CD4-positive, alpha-beta T cell treated with Interleukin-4 for 1 hour (primary cell): ENCODE measurements around the gene HPGD.
"Not testable (repeated sequence)": the region's sequence is repeated elsewhere in the genome, so short reads cannot be mapped to it uniquely, and the experiment has no call there.

Experiments
- DNase-seq, 2 donors: peaks; one replicate each; pipeline ENCODE4 v3.0.0-alpha.2; 2020 to 2022

Gene HPGD

DNA sequence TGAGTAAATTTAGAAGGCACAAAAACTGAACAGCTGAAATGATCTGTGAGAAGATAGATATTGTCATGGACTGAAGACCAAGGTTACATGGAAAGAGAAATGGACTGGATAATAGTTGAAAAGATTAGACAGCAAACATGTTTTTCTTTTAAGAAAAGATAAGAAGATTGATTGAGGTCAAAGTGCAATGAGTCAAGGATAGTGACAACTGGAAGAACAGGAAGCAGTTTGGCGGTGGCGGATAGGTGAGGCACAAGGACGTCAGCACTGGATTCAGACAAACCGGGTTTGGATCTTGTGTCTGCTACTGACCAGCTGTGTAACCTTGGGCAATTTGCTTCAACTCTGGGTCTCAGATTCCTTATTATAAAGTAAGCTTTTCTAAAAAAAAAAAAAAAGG lies 2.0 kb upstream of the HPGD start:
- no peak for DNase-seq

- no peak for DNase-seq
Observed at GRCh38 chr4:174523025-174523693, 871 bp upstream of the HPGD start.

DNA sequence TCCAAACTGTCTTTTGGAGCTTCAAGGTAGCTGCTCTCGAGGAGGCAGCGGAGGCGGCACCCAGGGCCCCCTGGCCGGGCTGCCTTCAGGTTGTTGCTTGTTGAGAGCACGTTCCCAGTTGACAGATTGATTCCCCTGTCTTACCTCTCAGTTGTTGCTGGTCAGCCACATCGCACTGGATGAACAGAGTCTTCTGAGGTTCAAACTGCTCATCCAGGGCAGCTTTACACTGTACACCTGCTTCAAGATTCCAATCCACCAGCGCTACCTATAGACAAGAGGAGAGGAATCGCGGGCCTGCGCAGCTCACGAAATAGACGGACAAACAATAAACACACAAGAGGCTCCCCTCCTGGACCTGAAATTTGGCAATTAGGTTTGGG lies 497 bp downstream of the HPGD start:
- no peak for DNase-seq

GRCh38 chr4:174520660-174521059 lies 1.6 kb downstream of the HPGD start:
- no peak for DNase-seq

- DNase-seq = no peak
Observed at GRCh38 chr4:174517502-174518445, 4.5 kb downstream of the HPGD start.

DNA sequence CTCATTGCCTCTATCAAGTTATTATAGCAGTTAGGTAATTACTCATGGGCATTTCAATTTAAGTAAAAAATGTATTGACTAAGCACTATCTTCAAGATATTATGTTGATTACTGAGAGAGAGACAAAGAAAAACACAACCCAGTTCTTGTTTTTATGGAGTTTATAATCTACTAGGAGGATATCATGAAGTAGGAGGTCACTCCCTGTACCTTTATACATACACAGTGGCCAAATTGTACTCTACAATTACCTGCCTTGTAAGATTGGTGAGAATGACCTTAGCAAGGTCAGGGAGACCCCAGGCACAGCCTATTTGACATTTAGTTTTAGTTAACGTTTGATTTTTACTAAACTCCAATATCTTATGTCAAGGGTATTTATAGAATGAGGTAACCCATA lies 5.5 kb downstream of the HPGD start:
- no peak for DNase-seq

DNA sequence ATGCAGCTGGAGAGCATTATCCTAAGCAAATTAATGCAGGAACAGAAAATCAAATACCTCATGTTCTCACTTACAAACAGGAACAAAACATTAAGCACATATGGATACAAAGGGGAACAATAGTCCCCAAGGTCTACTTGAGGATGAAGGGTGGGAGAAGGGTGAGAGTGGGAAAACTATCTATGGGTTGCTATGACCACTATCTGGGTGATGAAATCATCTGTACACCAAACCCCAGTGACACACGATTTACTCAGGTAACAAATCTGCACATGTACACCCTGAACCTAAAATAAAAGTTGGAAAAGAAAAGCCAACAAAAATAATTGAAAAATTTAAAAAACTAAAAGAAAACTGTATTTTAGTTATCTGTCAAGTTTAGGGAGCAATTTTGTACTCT lies 5.9 kb downstream of the HPGD start:
- DNase-seq = no peak

GRCh38 chr4:174512745-174513144 lies 9.5 kb downstream of the HPGD start:
- no peak for DNase-seq

DNA sequence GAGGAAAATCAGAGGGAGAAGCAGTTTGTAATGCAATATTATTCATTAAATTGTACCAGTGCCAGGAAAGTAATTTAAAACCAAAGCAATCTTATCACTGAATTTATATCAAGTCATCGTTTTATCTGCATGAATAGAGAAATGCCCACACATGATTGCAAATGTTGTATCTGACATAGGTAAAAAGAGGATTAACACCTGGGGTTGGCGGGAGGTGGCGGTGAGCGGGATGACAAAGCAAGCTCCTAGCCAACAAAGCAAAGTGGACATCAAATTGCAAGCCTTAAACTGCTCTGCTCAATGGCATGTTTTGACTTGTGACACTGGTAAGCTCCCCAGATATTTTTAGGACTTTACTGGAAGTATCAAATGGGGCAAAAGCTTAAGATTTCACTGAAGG lies 16.4 kb downstream of the HPGD start:
- DNase-seq = no peak

GRCh38 chr4:174505007-174505406 lies 17.3 kb downstream of the HPGD start:
- no peak for DNase-seq

- DNase-seq = no peak
Observed at GRCh38 chr4:174503079-174503715, 19.1 kb downstream of the HPGD start.

- DNase-seq = no peak
Observed at GRCh38 chr4:174496631-174497432, 25.5 kb downstream of the HPGD start.

GRCh38 chr4:174495626-174496025 lies 26.7 kb downstream of the HPGD start:
- DNase-seq = no peak

- DNase-seq = no peak
Observed at GRCh38 chr4:174494726-174495125, 27.6 kb downstream of the HPGD start.

GRCh38 chr4:174494146-174494545 lies 28.1 kb downstream of the HPGD start:
- no peak for DNase-seq

- DNase-seq = no peak
Observed at GRCh38 chr4:174490451-174490961, 31.8 kb downstream of the HPGD start.

GRCh38 chr4:174488368-174488767 lies 33.9 kb downstream of the HPGD start:
- not testable (repeated sequence) for DNase-seq

DNA sequence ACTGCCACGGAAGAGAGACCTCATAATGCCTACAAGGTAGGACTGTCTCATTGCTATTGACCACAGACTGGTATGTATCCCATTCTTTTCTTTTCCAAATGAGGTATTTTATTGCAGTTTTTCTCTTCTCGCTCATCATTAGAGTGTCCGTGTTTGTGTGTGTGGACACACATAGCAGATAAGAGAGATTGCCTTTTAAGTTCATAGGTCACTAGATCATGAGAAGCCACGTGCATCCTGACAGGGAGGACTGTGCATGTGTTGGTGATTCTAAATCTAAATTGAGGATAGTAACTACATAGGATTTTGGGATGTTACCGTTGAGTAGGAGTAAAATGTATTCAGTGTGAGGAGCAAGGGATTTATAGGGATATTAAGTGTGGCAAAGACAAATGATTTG lies 37.3 kb downstream of the HPGD start:
- DNase-seq = peak in 1 of 2 donors; percentile 1

DNA sequence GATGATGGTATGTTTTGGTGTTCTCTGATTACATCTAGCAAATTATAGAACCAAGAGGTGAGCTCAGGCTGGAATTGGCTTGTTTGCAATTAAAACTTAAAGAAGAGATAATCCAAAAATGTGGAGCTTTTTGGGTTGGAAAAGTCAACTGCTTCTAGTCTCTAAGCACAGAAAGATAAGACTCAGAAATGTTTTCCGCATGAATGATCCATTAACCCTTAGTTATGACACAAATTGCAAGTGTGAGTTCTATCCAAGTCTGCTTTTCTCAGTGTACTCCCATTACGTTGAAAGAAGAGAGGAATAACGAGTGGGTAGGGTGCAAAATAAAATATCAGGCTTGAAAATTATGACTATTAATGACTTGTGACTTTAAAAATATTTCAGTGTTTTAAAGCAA lies 38.5 kb downstream of the HPGD start:
- no peak for DNase-seq

- no peak for DNase-seq
Observed at GRCh38 chr4:174479140-174479539, 43.1 kb downstream of the HPGD start.

DNA sequence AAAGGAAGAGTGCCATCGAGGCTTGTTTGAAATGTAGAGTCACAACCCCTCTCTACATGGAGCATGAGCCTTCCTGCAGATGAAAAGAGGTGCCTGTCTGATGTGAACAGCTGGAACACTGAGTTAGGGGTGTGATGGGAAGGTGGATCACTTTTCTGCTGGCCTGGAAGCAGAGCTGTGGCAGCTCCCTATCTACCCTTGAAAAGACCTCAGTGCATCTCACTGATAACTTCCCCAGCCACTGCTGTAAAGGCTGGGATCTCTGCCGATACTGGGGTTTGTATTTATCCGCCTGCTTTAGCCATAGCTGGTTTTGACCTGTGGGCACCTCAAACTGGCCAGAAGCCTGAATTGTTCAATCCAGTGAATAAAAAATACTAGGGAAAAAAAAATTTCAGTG lies 46.8 kb downstream of the HPGD start:
- no peak for DNase-seq

DNA sequence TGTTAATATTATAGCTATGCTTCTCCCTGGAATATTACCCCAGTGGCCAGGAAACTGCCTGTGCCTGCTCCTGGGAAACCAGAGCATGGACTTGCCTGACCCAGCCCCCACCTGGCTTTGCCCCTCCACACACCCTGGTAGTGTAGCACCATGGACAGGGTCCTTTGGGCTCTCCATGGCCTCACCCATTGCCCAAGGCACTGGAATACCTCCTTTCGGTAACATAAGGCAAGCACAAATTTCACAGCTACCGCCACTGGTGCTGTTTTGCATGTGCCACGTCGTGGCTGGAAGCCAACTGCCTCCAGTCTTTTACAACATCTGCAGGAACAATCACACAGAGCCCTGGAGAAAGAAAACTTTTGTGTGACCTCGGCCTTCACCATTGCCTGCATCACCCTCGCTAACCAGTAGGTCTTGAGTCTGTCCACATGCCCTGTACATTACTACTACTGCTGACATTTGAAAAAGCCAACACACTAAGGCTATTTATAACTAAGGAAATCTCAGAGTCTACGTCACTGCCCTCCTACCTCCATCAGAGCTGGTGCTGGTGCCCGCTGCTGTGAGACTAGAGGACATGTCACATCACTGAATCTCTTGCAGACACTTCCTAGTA lies 47.7 kb downstream of the HPGD start:
- no peak for DNase-seq
